HG03060 (cell line): ENCODE results near the gene PGS1.

Experiments
- ATAC-seq: cut with Tn5 transposase; IDR thresholded peaks from one replicate; pipeline ENCODE4 v1.9.1; 2021; ENCODE audit warnings: low read depth, moderate number of reproducible peaks; ENCODE audit not compliant: unreplicated experiment

The PGS1 gene

GRCh38 chr17:78403822-78404221 lies 25.4 kb downstream of the PGS1 start:
- no peak for ATAC-seq

- no peak for ATAC-seq
Observed at GRCh38 chr17:78406396-78406795, 27.9 kb downstream of the PGS1 start.

- ATAC-seq = no peak
Observed at GRCh38 chr17:78406920-78407319, 28.5 kb downstream of the PGS1 start.

- ATAC-seq = no peak
Observed at GRCh38 chr17:78407387-78408000, 29.0 kb downstream of the PGS1 start.

- ATAC-seq = no peak
Observed at GRCh38 chr17:78408476-78409050, 30.1 kb downstream of the PGS1 start.

- ATAC-seq = no peak
Observed at GRCh38 chr17:78409191-78409928, 30.9 kb downstream of the PGS1 start.

GRCh38 chr17:78411241-78411857 lies 32.9 kb downstream of the PGS1 start:
- no peak for ATAC-seq

GRCh38 chr17:78412403-78412802 lies 34.0 kb downstream of the PGS1 start:
- ATAC-seq = no peak

- ATAC-seq = no peak
Observed at GRCh38 chr17:78414178-78415162, 36.0 kb downstream of the PGS1 start.

- ATAC-seq = no peak
Observed at GRCh38 chr17:78415821-78416711, 37.6 kb downstream of the PGS1 start.

GRCh38 chr17:78416791-78417530 lies 38.5 kb downstream of the PGS1 start:
- ATAC-seq = no peak

- ATAC-seq = no peak
Observed at GRCh38 chr17:78417531-78417909, 39.1 kb downstream of the PGS1 start.

- ATAC-seq = no peak
Observed at GRCh38 chr17:78418326-78419026, 40.0 kb downstream of the PGS1 start.

GRCh38 chr17:78419970-78420815 lies 41.7 kb downstream of the PGS1 start:
- ATAC-seq = no peak

GRCh38 chr17:78421084-78421533 lies 42.7 kb downstream of the PGS1 start:
- no peak for ATAC-seq

- no peak for ATAC-seq
Observed at GRCh38 chr17:78421534-78422266, 43.3 kb downstream of the PGS1 start.

- ATAC-seq = no peak
Observed at GRCh38 chr17:78422267-78422605, 43.8 kb downstream of the PGS1 start.
